HG02798 (cell line): ENCODE data around the gene PKNOX2.

Experiments used
- ATAC-seq: cut with Tn5 transposase; IDR thresholded peaks from one replicate; pipeline ENCODE4 v1.9.1; 2021; ENCODE audit warnings: mild to moderate bottlenecking; ENCODE audit not compliant: unreplicated experiment, poor library complexity

Gene PKNOX2

GRCh38 chr11:125153837-125154236, 10.7 kb upstream of the PKNOX2 start:
- ATAC-seq, result no peak

DNA sequence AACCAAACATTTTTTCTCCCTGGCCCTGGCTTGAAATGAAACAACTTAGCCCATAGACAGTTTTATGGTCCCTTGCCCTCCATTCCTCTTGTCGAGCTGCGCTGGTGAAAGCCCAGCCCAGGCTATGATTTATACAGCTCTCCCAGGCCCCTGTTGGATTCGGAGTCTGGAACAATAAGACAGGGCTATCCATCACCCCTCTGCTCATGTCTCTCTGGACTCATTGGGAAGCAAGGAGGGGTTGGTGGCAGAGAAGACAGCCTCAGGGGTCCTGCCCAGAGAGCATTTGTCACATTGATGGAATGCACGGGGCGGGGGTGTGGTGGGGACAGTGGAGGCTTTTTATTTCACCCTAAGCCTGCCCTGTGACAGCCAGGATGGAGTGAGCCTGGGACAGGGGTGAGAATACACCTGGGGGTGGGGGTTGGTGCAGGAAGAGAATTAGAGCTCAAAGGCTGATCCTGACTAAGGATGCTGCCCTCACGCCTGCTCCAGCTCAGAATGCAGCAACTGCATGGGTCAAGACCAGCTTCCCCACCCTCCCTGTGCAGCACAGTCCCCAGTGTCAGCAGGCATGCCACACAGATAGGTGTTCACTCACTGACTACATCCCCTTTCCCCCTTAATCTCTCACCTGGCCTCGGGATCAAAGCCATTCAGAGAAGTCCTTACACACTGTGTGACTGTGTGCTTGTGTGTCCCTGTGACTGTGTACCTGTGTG, 10.0 kb upstream of the PKNOX2 start:
- no peak for ATAC-seq

DNA sequence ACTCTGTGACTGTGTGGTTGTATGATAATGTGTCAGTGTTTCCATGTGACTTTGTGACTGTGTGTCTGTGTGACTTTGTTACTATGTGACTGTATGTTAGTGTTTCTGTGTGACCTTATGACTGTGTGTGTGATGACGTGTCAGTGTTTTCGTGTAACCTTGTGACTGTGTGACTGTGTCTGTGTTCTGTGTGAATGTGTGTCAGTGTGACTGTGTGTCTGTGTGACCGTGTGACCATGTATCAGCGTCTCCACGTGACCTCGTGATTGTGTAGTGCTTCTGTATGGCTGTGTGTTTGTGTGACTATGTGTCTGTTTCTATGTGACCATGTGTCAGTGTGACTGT, 9.5 kb upstream of the PKNOX2 start:
- no peak for ATAC-seq

DNA sequence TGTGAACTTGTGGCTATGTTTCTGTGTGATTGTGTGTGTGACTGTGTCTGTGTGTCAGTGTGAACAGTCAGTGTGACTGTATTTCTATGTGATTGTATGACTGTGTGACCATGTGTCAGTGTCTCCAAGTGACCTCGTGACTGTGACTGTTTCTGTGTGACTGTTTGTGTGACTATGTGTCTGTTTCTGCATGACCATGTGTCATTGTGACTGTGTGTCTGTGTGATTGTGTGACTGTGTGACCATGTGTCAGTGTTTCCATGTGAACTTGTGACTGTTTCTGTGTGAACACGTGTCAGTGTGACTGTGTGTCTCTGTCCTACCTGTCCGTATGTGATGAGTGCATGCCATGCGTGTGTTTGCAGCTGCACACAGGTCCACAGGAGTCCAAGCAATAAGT, 8.8 kb upstream of the PKNOX2 start:
- ATAC-seq, result no peak

GRCh38 chr11:125156346-125157117, 8.0 kb upstream of the PKNOX2 start:
- no peak for ATAC-seq

- no peak for ATAC-seq
These were observed 7.3 kb upstream of the PKNOX2 start for GRCh38 chr11:125157118-125157733.

- ATAC-seq, result no peak
These were observed 6.4 kb upstream of the PKNOX2 start for GRCh38 chr11:125157953-125158680.

DNA sequence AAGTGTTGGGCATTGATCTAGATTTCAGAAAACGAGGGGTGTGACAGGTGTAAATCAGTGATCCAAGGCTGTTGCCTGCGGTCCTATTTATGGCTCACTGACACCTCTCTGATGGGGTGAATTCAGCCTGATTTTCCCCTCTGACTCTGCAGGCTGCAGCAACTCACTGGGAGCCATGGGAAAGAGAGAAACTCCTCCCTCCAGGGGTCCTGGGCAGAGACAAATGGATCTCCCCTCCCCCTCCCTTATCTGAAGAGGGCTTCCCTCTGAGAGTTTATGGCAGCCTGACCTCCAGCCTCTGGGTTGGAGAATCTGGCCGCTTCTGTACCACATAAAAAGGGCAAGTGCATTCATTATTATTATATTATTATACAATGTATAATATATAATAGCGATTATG, 1.8 kb upstream of the PKNOX2 start:
- ATAC-seq, result no peak

DNA sequence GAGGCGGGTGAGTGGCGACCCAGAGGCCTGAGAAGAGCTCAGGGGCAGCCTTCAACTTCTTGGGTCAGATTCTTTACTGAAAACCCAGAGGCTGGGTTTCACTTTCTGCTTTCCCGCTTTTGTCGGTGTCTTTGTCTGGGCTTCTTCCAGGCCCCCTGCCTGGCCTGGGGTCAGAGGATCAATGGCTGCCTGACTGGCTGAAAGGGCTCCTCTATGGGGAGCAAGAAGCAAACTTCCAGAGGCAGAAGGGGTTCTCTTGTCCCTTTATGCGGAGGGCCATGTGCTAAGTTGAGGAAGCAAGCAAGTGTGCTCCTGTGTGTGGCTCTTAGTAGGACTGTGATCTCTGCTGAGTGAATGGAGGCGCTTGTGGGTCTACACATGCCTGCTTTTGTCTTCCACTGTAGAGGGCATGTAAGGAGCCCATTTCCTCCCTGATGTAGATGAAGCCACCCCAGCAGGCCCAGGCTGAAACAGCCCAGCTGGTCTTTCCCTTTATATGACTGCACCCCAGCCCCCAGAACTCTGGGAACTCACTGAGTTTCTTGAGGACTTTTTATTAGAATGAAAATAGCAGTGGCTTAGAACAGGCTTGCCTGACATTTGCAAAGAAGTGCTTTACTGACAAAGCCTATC, 1.0 kb upstream of the PKNOX2 start:
- no peak for ATAC-seq

- ATAC-seq, result no peak
These were observed 495 bp upstream of the PKNOX2 start for GRCh38 chr11:125164091-125164421.

DNA sequence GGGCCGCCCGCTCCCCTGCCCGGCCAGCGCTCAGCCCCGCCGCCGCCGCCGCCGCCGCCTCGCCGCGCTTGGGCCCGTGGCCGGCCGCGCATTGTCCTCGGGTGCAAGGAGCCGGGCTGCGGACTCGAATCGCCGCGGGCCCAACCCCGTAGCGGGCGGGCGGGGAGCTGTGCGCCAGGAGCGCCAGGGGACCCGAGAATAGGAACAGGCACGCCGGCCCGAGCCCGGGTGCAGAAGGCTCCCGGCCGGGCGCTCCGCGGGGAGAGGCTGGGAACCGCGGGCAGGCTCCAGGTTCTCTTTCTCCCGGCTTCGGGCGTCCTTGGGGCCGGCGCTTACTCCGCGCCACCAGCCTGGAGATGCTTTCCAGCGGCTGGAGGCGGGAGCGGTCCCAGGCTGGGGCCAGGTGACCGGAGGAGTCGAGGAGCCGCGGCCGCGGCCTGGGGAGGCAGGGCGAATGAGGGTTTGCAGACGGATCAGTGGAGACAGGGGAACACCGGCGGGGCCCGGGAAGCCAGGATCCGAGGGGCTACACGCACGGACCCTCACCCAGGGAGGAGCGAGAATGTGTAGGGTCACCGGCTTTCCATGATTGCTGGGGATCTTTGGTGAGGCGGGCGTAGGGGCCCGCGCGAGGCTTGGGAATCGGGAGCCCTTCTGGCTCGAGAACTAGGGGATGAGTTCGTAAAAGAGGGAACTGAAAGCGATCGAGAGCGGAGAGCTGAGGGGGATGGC, 726 bp downstream of the PKNOX2 start:
- ATAC-seq, result no peak

GRCh38 chr11:125165843-125166763, 1.6 kb downstream of the PKNOX2 start:
- no peak for ATAC-seq

GRCh38 chr11:125166764-125167291, 2.3 kb downstream of the PKNOX2 start:
- ATAC-seq, result no peak

GRCh38 chr11:125167292-125167953, 2.9 kb downstream of the PKNOX2 start:
- no peak for ATAC-seq

DNA sequence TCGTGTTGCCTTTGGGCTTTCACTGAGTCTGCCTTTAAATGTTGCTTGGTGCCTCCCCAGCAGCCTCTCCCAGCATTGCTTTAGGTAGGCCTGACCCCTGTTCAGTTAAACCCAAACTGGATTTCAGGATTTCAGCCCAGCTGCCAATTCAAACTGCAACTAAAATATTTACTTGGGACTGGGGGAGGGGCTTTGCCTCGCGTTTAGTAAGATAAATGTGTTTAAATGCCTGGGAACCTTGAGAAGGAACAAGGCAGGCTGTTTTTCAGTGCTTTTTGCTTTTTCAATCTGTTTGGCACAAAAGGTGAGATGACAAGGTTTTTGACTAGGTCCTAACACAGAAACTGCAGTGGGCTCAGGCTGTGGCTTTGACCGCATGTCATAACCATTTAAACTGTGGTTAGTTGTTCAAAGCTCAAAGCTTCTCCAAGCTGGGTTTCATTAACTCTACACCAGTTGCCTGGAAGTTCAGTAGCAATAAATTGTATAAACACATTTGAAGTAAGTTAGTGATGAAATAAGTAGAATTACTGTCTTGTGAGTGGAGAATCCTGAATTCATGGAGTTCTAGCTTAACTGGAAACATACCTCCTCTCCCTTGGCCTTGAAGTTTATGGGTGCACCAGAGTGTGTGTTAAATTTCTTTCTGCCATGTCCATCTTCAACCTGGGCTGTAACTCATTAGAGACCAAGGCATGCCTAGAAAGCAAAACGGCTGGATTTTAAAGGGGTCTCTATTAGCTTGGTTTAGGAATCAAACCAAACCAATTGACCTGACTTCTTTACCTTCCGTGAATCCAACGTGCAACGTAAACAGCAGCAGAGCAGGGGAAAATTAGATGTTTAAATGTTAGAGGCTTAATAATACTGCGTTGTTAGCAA, 3.6 kb downstream of the PKNOX2 start:
- no peak for ATAC-seq

DNA sequence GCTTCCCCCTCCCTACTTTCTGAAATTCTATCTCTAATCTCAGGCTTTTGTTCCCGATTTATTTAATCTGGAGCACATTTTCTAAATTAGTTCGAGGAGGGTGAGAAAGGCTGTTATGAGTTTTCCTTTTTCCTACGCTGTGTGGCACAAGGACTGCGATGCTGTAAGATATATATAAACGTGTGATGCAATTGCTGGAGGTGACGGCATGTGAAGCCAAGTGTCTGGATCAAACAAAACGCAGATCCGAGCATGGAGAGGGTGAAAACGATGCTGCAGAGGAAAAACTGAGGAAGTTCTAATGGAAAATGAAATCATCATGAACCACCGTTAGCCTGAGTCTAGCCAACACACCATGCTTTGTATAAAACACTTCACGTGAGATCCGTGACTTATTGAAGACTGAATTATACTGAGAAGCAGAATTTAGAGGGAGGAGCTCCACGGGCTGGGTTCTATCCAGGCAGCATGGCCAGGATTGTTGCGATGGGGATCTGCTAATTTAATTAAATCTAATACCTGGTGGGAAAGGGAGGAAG, 4.4 kb downstream of the PKNOX2 start:
- ATAC-seq, result no peak

GRCh38 chr11:125170001-125170509, 5.5 kb downstream of the PKNOX2 start:
- no peak for ATAC-seq
